ENCODE data around the gene LOXHD1.

LOXHD1 gene

GRCh38 chr18:46474487-46475389, 182.3 kb downstream of the LOXHD1 start:
- no peak for DNase-seq

- no peak for DNase-seq
Measured at GRCh38 chr18:46471809-46472498, 185.1 kb downstream of the LOXHD1 start.

GRCh38 chr18:46470714-46471113, 186.3 kb downstream of the LOXHD1 start:
- DNase-seq: no peak

GRCh38 chr18:46469186-46469915, 187.7 kb downstream of the LOXHD1 start:
- DNase-seq: no peak

DNA sequence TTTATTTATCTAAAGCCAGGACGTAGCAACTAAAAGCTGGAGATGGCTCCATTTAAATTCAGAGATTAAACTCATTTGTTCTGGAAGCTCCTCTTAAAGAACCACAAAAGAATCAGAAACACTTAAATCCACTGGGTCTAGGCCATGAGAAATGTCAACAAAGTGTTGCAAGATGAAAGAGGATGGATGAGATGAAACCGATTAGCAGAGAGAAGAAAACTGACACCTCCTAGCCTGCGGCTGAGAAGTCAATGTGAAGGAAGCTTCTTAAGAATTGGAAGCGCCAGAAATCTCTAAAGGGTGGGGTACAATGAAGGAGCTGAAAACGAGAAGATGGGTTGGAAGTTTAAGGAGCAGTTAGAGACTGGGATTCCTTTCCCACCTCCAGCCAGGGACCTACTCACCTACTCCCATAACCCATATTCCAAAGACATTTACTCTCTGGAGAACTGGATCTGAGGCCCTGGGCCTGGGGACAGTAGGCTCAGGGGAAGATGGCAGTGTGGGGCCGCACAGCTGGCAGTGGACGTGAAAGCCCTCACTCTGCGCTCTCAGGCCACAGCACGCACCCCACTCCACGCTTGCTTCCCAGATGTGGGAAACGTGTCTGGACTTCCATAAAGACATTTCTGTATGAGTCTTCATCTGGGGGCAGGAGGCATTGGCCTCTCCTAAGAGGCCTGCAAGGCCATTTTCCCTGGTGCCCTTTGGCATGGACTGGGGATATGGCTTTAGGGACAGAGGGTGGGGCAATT, 188.4 kb downstream of the LOXHD1 start:
- DNase-seq: no peak

DNA sequence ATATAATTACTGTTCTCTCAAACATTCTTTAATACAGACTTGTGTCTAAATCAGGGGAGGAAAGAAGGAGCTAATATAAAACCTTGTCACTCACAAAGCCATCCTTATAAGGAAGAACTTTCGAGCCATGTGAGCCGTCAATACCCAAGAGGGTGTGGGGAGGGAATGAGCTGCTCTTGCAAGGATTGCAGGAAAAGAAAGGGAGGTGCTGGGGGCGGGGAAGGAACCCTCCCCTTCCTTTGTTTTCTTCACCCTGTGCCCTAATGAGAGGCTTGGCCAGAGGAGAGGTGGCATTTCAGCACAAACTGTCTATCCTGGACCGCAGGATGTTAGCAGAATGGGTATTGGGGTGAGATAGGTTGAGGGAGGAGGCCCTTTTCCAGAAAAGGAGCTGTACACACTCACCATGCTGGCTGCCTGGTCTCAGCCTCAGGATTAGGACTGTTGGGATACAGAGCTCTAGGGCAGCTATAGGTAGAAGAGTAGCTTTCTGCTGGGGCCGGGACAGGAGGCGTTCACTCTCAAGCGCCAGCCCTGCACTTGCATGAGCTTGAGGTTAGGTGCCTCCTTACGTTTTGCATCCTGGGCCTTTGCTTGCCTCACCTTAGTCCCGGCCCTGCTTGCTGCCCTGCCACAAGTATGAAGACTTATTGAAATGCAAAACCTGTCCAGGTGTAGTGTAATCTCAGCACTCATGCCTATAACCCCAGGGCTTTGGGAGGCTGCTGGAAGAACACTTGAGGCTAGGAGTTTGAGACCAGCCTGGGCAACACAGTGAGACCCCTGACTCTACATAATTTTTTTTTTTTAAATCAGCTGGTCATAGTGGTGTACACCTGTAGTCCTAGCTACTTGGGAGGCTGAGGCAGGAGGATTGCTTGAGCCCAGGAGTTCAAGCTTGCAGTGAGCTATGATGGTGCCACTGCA, 190.5 kb downstream of the LOXHD1 start:
- DNase-seq: no peak

- no peak for DNase-seq
Measured at GRCh38 chr18:46464926-46465655, 191.9 kb downstream of the LOXHD1 start.

- DNase-seq: no peak
Measured at GRCh38 chr18:46462523-46462922, 194.5 kb downstream of the LOXHD1 start.

GRCh38 chr18:46461993-46462392, 195.0 kb downstream of the LOXHD1 start:
- DNase-seq: no peak

DNA sequence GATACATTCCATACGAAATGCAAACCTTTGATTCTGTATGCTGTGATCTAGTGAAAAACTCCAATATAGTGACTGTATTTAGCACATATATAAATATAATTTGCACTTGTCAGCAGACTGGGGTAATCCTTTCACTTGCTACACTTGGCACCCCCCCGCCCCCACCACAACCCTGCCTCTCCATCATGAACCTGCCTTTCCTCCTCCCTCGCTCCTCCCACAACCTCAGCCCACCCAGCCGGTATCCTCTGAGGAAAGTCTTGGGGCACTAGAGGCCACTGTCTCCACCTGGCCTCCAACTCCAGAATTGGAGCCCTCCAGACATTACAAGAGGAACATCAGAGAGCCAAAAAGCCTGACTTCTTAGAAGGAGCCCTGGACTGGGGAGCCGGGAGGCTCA, 196.3 kb downstream of the LOXHD1 start:
- no peak for DNase-seq

- no peak for DNase-seq
Measured at GRCh38 chr18:46459789-46460455, 197.1 kb downstream of the LOXHD1 start.

GRCh38 chr18:46458472-46458871, 198.5 kb downstream of the LOXHD1 start:
- DNase-seq: no peak

DNA sequence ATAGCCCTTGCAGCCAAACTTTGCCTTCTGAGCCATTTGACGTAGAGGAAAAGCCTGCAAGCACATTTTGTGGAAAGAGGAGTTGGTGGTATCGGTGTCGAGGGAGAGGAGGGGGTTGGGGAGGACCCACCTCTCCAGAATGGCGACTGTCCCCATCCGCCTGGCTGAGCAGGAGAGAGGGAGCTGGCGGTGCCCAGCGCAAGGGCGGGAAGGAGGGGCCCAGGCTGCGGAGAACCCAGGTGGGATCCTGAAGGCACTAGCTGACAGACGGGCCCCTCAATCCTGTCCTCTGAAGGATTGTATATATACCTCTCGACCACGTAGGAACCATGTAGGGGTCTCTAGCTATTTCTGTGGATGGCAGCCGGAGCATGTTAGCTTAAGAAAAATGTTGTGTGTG, 200.3 kb downstream of the LOXHD1 start:
- DNase-seq: no peak

DNA sequence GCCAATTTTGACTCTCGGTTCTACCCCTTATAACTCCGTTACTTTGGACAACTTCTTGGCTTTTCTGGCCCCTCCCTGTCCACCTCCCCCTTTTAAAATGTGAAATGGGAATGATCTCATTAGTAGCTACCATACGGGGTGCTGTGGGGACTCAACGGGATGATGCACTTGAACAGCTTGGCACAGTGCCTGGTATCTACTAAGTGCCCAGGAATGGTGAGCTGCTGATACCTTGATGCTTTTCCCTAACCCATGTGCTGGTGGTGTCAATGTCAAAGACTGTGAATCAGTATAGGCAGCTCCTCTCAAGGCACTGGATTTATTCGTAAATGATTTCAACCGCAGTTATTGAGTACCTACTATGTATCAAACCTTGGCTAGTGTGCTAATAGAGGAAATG, 204.2 kb downstream of the LOXHD1 start:
- no peak for DNase-seq

DNA sequence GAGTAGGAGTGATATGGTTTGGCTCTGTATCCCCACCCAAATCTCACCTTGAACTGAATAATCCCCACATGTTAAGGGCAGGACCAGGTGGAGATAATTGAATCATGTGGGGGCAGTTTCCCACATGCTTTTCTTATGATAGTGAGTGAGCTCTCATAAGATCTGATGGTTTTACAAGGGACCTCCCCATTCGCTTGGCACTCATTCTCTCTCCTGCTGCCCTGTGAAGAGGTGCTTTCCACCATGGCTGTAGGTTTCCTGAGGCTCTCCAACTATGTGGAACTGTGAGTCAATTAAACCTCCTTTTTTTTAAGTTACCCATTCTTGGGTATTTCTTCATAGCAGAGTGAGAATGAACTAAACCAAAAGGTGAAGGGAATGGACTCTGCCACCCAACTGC, 207.5 kb downstream of the LOXHD1 start:
- no peak for DNase-seq

GRCh38 chr18:46449033-46449432, 208.0 kb downstream of the LOXHD1 start:
- no peak for DNase-seq

DNA sequence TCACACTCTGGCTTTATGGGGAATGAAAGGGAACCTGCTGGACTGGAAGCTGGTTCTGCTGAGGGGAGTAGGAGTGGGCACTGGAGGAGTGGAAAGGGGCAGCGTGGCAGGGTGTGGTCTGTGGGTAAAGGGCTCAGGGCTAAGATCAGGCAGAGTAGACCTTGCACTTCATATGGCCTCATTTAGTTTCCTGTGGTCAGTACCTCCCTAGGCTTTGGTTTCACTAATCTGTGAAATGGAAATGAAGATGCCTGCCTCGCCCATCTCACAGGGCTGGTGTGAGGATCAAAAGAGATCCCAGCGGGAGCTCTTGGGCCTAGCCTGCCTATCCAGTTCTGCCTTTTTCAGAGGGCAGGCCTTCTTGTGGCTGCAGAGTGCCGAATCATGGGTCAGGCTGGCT, 208.7 kb downstream of the LOXHD1 start:
- DNase-seq: no peak

GRCh38 chr18:46447792-46448191, 209.2 kb downstream of the LOXHD1 start:
- no peak for DNase-seq

DNA sequence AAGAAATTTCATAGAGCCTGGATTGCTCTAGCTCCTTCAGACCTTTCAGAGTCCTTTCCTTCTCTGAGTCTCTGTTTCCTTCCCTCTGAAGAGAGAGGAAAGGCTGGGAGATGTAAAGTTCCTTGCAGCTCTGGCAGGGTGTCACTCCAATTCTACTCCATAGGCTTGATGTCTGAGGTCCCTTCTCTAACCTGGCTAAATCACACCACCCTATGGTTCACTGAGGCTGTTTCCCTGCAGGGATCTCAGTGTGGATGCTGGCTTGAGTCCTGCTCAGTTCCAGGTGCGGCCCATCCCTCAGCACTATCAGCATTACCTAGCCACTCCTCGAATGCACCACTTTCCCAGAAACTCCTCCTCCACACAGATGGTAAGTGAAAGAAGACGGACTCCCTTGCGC, 209.7 kb downstream of the LOXHD1 start:
- DNase-seq: no peak

Data from suppressor macrophage treated with lipopolysaccharide for 1 hour (primary cell).